GM23338 (cell line): ENCODE data around the gene LRRFIP1. TPM values are rescaled to one million over a fixed set of nuclear protein-coding genes. Genes with fewer than 3 reads are reported as not detected.

Source experiments
- CREB1 ChIP-seq: fragments of 250-450 bp; sonication (Bioruptor Pico); IDR thresholded peaks from 2 replicates; pipeline ENCODE4 v1.5.0; 2020; ENCODE audit warnings: low read depth, mild to moderate bottlenecking, moderate library complexity
- ETS1 ChIP-seq: IDR thresholded peaks from 2 replicates; pipeline ENCODE4 v1.6.1; 2016; ENCODE audit warnings: antibody characterized with exemption
- EZH2phosphoT487 ChIP-seq: fragments of 200-600 bp; sonication (generic); IDR thresholded peaks from one replicate; pipeline ENCODE4 v1.8.1; 2018; ENCODE audit warnings: antibody characterized with exemption; ENCODE audit not compliant: unreplicated experiment
- JUNB ChIP-seq: IDR thresholded peaks from one replicate; pipeline ENCODE4 v1.6.1; 2016; ENCODE audit warnings: antibody characterized with exemption; ENCODE audit not compliant: unreplicated experiment
- NANOG ChIP-seq: IDR thresholded peaks from 2 replicates; pipeline ENCODE4 v1.6.1; 2016; ENCODE audit warnings: antibody characterized with exemption, borderline replicate concordance
- REST ChIP-seq: IDR thresholded peaks from one replicate; pipeline ENCODE4 v1.6.1; 2018; ENCODE audit warnings: antibody characterized with exemption; ENCODE audit not compliant: unreplicated experiment
- ZNF114 ChIP-seq: fragments of 250-450 bp; sonication (Bioruptor Pico); IDR thresholded peaks from 2 replicates; pipeline ENCODE4 v1.5.0; 2020; ENCODE audit warnings: mild to moderate bottlenecking, moderate library complexity
- ZNF331 ChIP-seq: fragments of 250-450 bp; sonication (Bioruptor Pico); IDR thresholded peaks from 2 replicates; pipeline ENCODE4 v1.5.0; 2020; ENCODE audit warnings: low read depth, mild to moderate bottlenecking, moderate library complexity
- ZNF462 ChIP-seq: fragments of 250-450 bp; sonication (Bioruptor Pico); IDR thresholded peaks from 2 replicates; pipeline ENCODE4 v1.5.0; 2020; ENCODE audit warnings: mild to moderate bottlenecking, moderate library complexity
- polyA plus RNA-seq: library from polyadenylated mRNA; unstranded; fragments of >200 nt; fragmentation: Nextera tagmentation; extraction: Ambion mirVana; gene quantifications from 2 replicates; pipeline ENCODE4 v1.2.1, GENCODE V29; 2016
- total RNA-seq: library from RNA; depleted of rRNA; stranded (reverse); fragments of >200 nt; shearing (Covaris generic); gene quantifications from 2 replicates; pipeline ENCODE4 v1.2.3, GENCODE V29; 2014

Gene LRRFIP1
- total and polyA plus RNA-seq, 2 experiments from 2014 or later = 59.6 to 178 TPM

- no peak for TF ChIP-seq ZNF462 (CRISPR knock-in tag)
- TF ChIP-seq ETS1 = no peak
- no peak for TF ChIP-seq NANOG
- no peak for TF ChIP-seq ZNF331
- no peak for TF ChIP-seq CREB1 (CRISPR knock-in tag)
- no peak for TF ChIP-seq EZH2phosphoT487
- no peak for TF ChIP-seq ZNF114 (CRISPR knock-in tag)
- no peak for TF ChIP-seq JUNB
- no peak for TF ChIP-seq REST
Measured at GRCh38 chr2:237697586-237698357, 70.4 kb downstream of the LRRFIP1 start (continued).
